Lung (tissue), 12 donors: ENCODE results near the gene ABCB8. TPM values are rescaled to one million over a fixed set of nuclear protein-coding genes. Genes with fewer than 3 reads are reported as not detected.
A peak's percentile ranks its signal among the peaks of the same experiment; 100 is the strongest.

Experiments used
- ATAC-seq: fragments of 200-7000 bp; cut with Tn5 transposase; one replicate; pipeline ENCODE4 v1.9.1; 2020; ENCODE audit warnings: moderate number of reproducible peaks; ENCODE audit not compliant: insufficient read depth, low FRiP score
- DNase-seq, 3 donors: peaks; one replicate each; pipeline ENCODE4 v3.0.0-alpha.2; 2013 to 2017
- H3K27ac ChIP-seq, 2 donors: one replicate each; pipeline ENCODE4 v1.5.1; 2013; ENCODE audit warnings: mild to moderate bottlenecking in 2 of 2, moderate library complexity in 2 of 2, control low read depth in 1 of 2, inconsistent platforms in 1 of 2, low read depth in 1 of 2, low read length in 1 of 2
- H3K27me3 ChIP-seq, 3 donors: one replicate each; pipeline ENCODE4 v1.5.1; 2013; ENCODE audit warnings: low read length in 2 of 3; ENCODE audit not compliant: control insufficient read depth in 3 of 3, insufficient read depth in 3 of 3
- H3K36me3 ChIP-seq, 4 donors: one replicate each; pipeline ENCODE4 v1.5.1; 2013; ENCODE audit warnings: low read length in 4 of 4, mild to moderate bottlenecking in 1 of 4, moderate library complexity in 1 of 4; ENCODE audit not compliant: control insufficient read depth in 4 of 4, insufficient read depth in 4 of 4
- H3K4me1 ChIP-seq, 5 donors: one replicate each; pipeline ENCODE4 v1.5.1; 2013; ENCODE audit warnings: low read length in 5 of 5, mild to moderate bottlenecking in 2 of 5, moderate library complexity in 1 of 5; ENCODE audit not compliant: control insufficient read depth in 5 of 5, insufficient read depth in 5 of 5
- H3K4me3 ChIP-seq: one replicate; pipeline ENCODE4 v1.5.1; 2013; ENCODE audit warnings: mild to moderate bottlenecking, control low read depth, moderate library complexity
- H3K9ac ChIP-seq, 2 donors: one replicate each; pipeline ENCODE4 v1.5.1; 2013; ENCODE audit warnings: low read length in 2 of 2, control low read depth in 1 of 2; ENCODE audit not compliant: insufficient read depth in 1 of 2
- H3K9me3 ChIP-seq, 4 donors: one replicate each; pipeline ENCODE4 v1.5.1; 2013; ENCODE audit warnings: low read length in 3 of 4, mild to moderate bottlenecking in 1 of 4, moderate library complexity in 1 of 4; ENCODE audit not compliant: control insufficient read depth in 4 of 4, insufficient read depth in 3 of 4
- WGBS, 2 donors: extraction: QIAGEN DNeasy Blood & Tissue Kit; methylation state at CpG; one replicate each; pipeline ENCODE4 v1.1.7; 2013; 5-methylcytosine and 5-hydroxymethylcytosine counted together
- polyA plus RNA-seq, 2 donors: library from polyadenylated mRNA; stranded (reverse); fragments of 200-250 nt; gene quantifications; one replicate each; pipeline ENCODE4 v1.2.1, GENCODE V29; 2013
- total RNA-seq, 2 donors: library from RNA; depleted of rRNA in 1 of 2; stranded (reverse); fragments of >200 nt in 1 of 2; gene quantifications; one replicate each; pipeline ENCODE4 v1.2.1, GENCODE V29; 2014 to 2021
- TF ChIP-seq, protein P1 (sequence below): IDR thresholded peaks from 2 replicates; pipeline ENCODE4 v1.5.1; 2012; ENCODE audit warnings: mild to moderate bottlenecking; ENCODE audit errors: control extremely low read depth, extremely low read depth
- donor health status: control.
- donor health status: control.
- donor health status: Bipolar disorder and iron deficiency.
- donor health status: healthy.
- donor health status: DM: yes; HTN: yes; CAD: no.

The ABCB8 gene
- total and polyA plus RNA-seq, 4 donors = 21.8 to 61.5 (median 28.8) TPM

DNA sequence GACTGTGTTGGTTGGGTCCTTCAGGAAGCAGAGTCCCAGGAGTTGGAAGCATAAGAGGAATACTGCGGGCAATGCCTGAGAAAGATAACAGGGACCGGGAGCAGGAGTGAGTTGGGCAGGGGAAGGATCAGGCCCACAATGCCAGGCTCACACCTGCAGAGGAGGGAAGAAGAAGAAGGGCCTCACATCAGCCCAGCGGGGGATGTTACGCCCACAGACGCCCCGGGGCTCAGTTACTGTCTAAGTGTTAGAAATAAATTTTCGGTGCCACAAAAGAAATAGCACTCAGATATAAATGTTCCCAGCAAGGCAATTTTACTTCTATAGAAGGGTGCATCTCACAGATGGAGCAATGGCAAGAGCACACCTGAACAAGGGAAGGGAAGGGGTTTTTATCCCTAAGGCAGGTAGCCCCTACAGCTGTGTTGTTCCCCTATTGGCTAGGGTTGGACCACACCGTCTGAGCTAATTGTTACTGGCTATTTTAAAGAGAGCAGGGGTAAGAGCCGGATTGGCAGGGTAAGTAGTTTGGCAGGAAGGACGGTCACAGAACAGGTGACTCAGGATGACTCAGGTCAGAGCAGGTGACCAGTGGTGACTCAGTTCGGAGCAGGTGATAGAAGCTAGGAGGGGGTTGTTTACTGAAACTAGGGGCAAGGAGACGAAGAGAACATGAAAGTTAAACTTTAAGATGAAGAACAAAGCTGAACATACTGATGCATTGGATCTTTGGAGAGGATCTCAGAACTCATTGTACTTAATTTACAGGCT lies 37.6 kb upstream of the ABCB8 start, which contains the start of gene NOS3:
Gene NOS3, plus strand, starts transcription at position 602 of the 771 bp plus-strand sequence. CDS start 2,787 bp downstream, outside the sequence.
- 91 to 93% methylated on average over 12 of the region's 12 CpGs for WGBS, 2 donors
- H3K27ac ChIP-seq = peak within 1 kb of the TSS in 1 of 2 donors; percentile 20

DNA sequence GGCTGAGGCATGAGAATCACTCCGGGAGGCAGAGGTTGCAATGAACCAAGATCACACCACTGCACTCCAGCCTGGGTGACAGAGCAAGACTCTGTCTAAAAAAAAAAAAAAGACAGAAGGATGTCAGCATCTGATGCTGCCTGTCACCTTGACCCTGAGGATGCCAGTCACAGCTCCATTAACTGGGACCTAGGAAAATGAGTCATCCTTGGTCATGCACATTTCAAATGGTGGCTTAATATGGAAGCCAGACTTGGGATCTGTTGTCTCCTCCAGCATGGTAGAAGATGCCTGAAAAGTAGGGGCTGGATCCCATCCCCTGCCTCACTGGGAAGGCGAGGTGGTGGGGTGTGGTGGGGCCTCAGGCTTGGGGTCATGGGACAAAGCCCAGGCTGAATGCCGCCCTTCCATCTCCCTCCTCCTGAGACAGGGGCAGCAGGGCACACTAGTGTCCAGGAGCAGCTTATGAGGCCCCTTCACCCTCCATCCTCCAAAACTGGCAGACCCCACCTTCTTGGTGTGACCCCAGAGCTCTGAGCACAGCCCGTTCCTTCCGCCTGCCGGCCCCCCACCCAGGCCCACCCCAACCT lies 36.1 kb upstream of the ABCB8 start:
- H3K9me3 ChIP-seq = peaks cover 0 to 12% (median 0%) of the 10 kb centered on the region in 4 donors
- H3K36me3 ChIP-seq = no peaks in the 10 kb centered on the region
- ATAC-seq = no peak
- H3K4me1 ChIP-seq = peaks cover 0 to 45% (median 14%) of the 10 kb centered on the region in 5 donors
- 78 to 86% methylated on average over 6 of the region's 6 CpGs for WGBS, 2 donors
- TF ChIP-seq, protein P1, sequence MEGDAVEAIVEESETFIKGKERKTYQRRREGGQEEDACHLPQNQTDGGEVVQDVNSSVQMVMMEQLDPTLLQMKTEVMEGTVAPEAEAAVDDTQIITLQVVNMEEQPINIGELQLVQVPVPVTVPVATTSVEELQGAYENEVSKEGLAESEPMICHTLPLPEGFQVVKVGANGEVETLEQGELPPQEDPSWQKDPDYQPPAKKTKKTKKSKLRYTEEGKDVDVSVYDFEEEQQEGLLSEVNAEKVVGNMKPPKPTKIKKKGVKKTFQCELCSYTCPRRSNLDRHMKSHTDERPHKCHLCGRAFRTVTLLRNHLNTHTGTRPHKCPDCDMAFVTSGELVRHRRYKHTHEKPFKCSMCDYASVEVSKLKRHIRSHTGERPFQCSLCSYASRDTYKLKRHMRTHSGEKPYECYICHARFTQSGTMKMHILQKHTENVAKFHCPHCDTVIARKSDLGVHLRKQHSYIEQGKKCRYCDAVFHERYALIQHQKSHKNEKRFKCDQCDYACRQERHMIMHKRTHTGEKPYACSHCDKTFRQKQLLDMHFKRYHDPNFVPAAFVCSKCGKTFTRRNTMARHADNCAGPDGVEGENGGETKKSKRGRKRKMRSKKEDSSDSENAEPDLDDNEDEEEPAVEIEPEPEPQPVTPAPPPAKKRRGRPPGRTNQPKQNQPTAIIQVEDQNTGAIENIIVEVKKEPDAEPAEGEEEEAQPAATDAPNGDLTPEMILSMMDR = no peak
- no peak for DNase-seq
- H3K27me3 ChIP-seq = peaks cover 0 to 5% (median 0%) of the 10 kb centered on the region in 3 donors
- H3K4me3 ChIP-seq = no peak overlapping the region
- no peak overlapping the region for H3K27ac ChIP-seq
- H3K9ac ChIP-seq = no peak overlapping the region

More for the DNA sequence above, 37.6 kb upstream of the ABCB8 start, which contains the start of gene NOS3:
- Histone ChIP-seq H3K9ac (no peak within 1 kb of the TSS), H3K9me3 (peaks cover 0 to 12% (median 0%) of the 10 kb centered on the region in 4 donors), H3K27me3 (peaks cover 0 to 5% (median 0%) of the 10 kb centered on the region in 3 donors), H3K36me3 (no peaks in the 10 kb centered on the region), H3K4me3 (no peak within 1 kb of the TSS), H3K4me1 (peaks cover 0 to 39% (median 15%) of the 10 kb centered on the region in 5 donors)
- DNase-seq (no peak), ATAC-seq (no peak)
- TF ChIP-seq, protein P1 = no peak

DNA sequence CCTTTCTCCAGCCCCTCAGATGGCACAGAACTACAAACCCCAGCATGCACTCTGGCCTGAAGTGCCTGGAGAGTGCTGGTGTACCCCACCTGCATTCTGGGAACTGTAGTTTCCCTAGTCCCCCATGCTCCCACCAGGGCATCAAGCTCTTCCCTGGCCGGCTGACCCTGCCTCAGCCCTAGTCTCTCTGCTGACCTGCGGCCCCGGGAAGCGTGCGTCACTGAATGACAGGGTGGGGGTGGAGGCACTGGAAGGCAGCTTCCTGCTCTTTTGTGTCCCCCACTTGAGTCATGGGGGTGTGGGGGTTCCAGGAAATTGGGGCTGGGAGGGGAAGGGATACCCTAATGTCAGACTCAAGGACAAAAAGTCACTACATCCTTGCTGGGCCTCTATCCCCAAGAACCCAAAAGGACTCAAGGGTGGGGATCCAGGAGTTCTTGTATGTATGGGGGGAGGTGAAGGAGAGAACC lies 35.4 kb upstream of the ABCB8 start:
- ATAC-seq = peak; percentile 43

More for the DNA sequence above, 35.4 kb upstream of the ABCB8 start:
- peak; percentile 67 to 79 (median 74) for DNase-seq
- Histone ChIP-seq H3K27me3 (peaks cover 0 to 4% (median 0%) of the 10 kb centered on the region in 3 donors), H3K9ac (no peak overlapping the region), H3K36me3 (no peaks in the 10 kb centered on the region), H3K27ac (peak overlapping the region; percentile 27 to 51), H3K4me3 (no peak overlapping the region), H3K9me3 (peaks cover 0 to 12% (median 0%) of the 10 kb centered on the region in 4 donors), H3K4me1 (peaks cover 0 to 51% (median 15%) of the 10 kb centered on the region in 5 donors)
- TF ChIP-seq, protein P1 = no peak
- WGBS, 2 donors = 44 to 46% methylated on average over 5 of the region's 5 CpGs
